HG03575 (cell line): ENCODE data around the gene SENP8.

ENCODE experiments used
- ATAC-seq: cut with Tn5 transposase; IDR thresholded peaks from one replicate; pipeline ENCODE4 v1.9.1; 2021; ENCODE audit not compliant: unreplicated experiment, insufficient number of reproducible peaks, low FRiP score; ENCODE audit errors: extremely low read depth

Gene SENP8

DNA sequence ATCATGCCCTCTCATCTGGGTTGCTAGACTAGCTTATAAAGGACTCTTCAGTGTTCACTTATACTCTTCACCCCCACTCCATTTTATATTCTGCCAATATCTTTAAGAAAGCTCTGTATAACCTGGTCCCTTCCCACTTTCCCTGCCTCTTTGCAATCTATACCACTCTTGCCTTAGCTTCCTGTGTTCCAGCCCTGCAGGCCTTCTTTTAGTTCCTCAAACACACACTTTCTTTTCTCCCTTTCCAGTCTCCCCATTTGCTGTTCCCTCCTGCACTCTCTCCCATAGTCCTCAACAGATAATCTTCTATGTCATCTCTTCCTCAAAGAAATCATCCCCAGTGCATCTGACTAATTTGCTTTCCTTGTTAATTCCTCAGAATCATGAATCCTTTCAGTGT, 28.7 kb downstream of the SENP8 start:
- no peak for ATAC-seq

DNA sequence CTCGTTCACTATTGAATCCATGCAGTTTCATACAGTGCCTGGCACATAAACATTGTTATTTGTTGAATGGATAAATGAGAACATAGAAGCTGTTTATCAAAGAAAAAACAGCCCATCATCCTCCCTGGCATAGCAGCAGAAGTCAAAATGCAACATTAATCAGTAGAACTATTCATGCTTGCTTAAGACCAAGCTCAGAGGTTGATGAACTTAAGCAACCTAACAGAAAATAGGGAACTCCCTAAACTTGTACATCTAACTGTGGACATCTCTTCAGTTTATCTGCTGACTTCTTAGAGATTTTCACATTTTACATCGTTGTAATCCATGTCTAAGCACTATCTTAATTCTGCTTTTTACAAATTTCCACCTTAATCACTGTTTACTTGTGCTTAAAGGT, 29.2 kb downstream of the SENP8 start:
- ATAC-seq: no peak

DNA sequence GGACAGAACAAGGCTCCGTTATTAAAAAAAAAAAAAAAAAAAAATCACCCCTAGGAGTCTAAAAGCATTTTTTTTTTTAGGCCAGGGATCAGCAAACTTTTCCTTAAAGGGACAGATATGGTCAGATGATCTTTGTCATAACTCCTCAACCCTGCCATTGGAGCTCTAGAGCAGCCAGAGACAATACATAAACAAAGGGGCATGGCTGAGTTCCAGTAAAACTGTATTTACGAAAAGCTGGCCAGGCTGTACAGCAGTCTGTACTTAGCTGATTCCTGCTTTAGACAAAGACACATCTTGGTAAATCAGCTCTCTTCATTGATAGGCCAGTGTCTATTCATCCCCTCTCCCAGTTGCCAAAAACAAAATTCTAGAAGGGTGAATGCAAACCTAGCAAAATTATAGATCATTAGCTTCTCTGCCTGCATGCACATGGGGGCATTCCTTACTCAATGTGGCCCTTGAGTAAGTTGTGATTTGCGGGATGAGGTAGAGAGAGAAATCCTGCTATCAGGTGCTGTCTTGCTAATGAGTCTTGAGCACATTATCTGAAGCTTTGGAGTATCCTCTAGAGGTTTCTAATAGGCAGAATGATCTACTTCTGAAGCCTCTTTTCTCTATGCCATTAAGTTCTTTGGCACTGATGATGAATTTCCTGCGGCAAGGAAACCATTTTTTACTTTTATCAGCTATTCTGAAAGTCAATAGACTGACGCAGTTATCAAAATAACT, 35.2 kb downstream of the SENP8 start:
- ATAC-seq: no peak

DNA sequence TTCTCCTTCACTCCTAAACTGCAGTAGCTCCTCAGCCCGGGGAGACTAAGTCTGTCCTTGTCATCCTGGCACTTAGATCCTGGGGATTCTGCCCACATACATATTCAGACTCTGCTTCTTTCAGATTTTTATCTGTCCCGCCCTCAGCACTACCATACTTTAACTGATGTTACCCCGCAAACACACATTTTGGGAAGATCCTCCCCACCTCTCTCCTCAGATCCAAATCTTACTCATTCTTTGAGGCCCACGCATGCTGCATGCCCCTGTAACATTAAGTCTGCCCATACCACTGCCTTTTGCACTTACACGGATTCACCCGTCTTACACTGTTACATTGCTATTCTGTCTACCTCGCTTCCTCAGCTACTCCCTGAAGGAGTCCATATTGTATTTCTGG, 36.1 kb downstream of the SENP8 start:
- no peak for ATAC-seq

DNA sequence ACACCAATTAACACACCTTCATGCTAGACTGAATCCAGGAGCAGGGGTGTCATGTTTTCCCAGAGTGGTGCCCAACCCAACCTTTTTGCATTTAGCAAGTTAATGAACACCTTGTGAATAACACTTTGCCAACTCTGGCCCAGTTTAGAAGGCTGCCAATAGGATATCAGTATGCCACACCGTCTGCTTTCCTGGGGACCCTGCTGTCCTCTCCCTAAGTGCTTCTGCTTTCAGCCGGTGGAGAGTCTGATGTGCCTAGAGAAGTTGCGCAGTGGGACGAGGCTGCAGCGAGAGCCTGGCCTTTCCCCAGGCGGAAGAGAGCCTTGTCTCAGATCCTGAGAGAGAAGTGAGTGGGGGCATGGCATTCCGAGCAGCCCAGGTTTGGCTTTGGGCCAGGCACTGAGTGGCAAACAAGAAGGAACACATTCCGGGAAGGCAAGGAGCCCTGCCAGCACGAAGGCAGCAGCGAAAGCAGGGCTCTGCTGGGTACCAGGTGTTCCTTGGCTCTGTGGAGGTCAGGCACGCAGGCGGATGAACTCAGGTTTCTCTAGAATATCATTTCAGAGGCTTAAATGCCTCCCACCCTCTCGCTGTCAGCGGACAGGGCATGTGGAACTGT, 36.9 kb downstream of the SENP8 start:
- no peak for ATAC-seq

DNA sequence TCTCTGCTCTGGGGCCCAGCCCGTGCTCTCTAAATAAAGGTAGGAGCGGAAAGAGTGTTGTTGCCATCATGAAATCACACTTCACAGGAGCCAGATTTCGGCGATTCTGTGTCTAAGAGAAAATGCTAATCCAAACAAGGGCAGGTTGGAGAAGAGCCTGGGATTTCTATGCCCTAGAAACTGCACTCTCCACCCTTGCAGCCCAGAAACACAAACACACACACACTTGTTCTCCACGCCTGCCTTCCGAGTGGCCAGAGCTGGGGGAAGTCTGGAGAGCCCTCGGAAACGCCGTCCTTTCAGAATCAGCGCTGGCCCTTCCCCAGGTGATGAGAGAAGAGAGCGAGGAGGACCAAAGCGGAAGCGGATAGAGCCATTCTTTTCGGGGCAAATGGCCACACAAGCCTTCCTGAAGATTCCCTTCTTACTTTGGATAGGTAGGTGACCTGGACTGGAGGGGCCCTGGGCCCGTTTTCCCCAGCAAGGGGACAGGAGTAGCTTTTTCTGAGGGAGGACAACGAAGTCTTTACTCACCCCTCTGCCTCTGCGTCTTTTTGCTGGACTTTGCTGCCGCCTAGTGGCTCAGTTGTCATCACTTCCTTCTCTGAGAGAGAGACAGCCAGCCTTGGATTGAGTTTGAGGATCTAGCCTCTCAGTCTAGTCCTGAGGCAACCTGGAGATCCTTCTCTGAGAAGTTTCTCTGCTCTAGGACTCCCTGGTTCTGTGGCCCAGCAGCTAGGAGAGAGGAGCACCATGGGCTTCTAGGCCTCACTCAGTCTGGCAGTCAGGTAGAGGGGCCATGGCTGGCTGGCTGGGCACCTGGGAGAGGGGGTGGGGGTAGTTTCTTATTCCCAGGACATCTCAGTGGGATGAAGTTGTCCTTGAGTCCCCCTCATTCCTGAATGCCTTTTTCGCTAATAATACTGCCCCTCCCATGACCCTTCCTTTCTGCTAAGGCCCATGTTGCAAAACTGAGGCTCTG, 37.7 kb downstream of the SENP8 start:
- ATAC-seq: no peak

DNA sequence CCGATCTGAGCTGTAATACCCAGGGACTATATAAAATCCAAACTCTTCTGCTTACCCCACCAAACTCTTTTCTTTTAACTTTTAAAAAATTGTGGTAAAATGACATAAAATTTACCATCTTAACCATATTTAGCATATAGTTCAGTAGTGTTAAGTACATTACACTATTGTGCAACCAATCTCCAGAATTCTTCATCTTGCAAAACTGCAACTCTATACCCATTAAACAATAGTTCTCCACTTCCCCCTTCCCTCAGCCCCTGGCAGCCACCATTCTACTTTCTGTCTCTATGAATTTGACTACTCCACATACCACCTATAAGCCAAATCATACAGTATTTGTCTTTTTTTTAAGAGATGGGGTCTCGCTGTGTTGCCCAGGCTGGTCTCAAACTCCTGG, 38.7 kb downstream of the SENP8 start:
- ATAC-seq: no peak

DNA sequence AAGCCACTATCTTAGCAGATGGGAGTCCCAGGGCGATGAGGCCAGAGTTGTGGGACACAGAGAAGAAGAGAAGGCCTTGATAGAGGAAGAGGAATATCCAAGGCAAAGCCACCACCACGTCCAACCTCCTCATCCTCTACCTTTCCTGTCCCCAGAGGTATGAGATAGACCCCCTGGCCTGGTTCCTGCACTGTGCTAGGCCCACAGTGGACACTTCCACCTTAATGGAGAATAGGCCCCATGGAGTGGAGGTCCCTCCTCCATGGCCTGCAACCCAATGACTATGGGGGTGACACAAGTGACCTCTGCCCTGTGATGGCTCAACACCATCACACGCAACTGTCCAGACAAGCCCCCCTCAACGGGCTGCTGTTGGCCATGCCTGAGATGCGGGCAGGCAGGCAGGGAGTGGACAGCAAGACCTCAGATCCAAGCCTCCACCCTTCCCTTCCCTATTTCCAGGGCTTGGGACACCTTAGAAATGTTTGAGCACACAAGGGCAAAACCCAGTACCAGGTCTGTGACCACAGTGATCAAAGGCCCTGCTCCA, 42.6 kb downstream of the SENP8 start:
- ATAC-seq: no peak

DNA sequence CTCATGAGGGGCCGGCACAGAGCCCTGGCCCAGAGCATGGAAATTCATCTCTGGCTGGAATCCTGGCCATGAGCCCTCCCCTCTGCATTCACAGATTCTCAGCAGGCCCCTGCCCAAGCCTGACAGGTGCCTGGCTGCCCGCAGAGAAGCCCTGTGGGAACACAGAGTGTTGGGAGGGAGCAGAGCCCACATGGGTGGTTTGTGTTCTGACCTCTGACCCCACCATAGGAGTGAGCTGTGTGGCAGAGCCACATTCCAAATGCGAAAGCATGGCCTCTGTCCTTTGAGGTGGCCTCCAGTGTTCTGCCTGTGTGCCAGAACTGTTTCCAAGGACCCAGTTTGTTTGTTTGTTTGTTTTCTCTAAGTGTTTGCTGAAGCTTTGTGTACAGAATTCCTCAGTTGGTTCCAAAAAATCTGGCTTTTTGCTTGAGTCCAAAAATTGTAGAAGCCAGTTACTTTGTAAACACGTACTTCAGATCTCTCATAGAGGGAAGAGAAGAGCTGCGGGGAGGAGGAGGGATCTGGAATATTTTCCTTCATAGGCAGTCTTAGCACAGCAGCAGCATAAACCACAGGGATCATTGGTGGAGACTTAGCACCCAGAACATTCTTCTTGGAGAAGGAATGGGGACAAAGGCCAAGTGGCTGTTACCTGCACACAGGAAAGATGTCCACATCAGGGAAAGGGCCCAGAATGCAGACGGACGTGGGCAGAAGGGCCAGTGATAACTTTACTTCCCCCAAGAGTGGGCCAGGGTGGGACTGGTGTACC, 43.3 kb downstream of the SENP8 start:
- ATAC-seq: no peak

DNA sequence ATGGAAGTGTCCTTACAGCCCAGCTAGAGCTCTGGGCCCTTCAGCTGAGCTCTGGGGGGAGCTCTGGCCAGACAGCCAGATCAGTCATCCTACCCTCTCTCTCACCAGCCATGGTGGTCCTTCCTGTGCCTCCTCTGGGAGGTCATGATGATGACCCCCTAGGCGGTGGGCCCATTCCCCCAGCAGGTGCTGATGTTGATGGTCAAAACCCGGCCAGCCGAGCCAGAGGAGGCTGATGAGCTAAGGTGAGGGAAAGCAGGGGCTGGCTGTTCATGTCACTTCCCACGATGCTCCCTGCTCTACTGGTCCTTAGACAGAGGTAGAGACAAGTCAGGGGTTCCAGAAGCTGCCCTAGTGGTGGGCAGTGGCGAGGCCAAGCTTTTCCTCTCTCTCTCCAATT, 44.4 kb downstream of the SENP8 start:
- no peak for ATAC-seq

DNA sequence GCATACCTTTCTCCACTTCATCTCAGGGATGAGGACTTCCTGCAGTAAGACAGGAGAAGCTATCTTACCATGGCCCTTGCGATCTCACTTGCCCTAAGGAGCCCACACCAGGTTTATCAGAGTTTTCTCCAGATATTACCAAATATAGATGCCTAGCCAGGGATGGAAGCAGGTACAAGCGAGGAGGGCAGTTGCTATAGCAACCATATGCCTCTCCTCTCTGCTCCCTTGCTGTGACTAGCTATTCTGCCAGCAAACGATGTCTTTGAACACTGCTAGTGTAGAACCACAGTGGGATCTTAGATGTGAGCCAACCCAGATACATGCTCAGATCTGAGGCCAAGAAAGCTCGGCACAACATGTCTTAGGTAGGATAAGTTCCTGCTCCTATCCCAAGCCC, 45.5 kb downstream of the SENP8 start:
- ATAC-seq: no peak

DNA sequence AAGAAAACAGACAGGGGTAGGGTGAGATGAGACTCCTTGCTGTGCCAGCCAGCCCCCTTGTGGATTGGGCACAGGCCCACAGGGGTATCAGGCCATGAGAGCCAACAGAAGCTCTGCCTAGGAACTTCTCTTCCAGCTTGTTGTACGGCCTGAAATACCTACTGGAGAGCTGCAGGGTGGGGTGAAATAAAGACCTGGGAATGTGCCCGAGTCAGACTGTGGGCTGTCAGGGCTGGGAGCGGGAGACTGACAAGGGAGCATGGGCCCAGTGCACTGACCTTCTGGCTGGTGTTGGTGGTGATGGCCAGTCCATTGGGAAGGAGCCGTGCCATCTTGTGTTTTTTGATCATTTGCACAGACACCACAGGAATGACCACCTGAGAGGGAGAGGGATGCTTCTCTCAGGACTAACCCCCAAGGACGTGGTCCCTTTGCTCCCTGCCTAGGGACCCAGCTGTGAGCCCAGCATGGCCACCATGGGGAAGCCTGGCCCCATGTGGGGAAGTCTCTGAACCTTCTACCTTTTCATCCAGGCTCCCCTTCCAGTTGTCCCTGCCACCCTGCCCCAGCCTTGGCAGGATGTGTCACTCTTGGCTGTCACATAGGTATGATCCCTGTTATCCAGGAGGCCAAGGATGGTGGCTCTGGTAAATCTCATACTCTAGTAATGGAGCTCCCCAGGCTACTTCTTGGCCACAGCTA, 48.7 kb downstream of the SENP8 start:
- no peak for ATAC-seq

DNA sequence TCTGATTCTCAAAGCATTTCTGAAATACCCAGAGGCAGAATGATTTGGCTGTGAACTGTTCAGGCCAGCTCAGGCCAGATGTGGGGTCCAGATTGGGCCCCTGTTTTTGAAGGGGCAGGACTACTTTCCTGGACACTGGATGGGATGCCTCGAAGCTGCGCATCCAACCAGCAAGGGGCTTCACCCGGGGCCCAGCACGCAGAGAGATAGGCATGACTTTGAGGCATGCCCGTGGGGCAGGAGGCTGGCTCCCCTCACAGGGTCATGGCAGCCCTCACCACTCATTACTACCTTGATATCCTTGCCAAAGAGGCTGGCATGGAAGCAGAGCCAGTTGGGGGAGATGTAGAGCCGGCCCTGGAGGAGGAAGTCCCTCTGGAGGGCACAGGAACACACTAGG, 49.2 kb downstream of the SENP8 start:
- ATAC-seq: no peak

DNA sequence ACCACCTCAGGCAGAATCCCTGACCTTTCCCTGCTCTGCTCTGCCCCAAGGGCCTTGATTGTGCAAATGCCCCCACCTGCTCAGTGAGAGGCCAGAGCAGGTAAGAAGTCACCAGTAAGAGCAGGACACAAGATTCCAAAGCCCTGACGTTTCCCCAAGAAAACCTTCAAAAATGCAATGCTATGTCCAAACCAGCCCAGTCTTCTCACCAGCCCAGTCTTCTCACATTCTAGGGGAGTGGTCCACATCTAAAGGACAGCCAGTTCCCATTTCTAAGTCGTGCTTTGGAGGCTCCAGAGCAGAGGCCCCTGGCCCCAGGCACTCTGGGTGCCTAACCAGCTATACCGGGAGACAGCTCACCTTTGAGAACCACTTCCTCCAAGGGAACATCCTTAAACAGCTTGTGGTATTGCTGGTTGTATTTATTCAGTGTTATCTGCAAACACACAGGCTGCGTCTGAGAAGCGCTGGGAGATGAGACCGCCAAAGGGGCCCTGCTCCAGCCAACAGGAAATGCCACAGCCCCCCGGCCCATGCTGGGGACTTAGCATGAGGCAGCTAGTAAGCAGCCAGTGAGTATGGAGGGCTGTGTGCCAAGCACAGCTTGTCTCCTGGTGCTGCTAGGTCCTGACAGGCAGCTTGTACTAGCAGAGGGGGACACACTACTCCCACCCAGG, 50.1 kb downstream of the SENP8 start:
- no peak for ATAC-seq

DNA sequence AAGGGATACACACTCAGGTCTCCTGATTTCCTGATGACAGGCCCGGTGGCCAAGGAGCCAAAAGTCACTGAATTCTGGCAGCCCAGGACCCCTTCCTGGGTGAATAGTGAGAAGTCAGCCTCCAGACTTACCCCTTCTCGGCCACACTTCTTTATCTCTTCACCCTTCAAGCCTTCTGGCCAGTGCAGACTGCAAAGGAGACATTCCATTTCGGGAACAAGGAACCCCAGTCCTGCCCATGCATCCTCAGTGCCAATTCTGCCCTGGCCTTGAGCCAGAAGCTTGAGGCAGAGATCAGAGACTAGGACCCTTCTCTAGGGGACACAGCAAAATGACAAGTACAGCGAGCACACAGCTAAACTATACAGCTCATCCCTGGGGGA, 50.6 kb downstream of the SENP8 start:
- ATAC-seq: no peak

DNA sequence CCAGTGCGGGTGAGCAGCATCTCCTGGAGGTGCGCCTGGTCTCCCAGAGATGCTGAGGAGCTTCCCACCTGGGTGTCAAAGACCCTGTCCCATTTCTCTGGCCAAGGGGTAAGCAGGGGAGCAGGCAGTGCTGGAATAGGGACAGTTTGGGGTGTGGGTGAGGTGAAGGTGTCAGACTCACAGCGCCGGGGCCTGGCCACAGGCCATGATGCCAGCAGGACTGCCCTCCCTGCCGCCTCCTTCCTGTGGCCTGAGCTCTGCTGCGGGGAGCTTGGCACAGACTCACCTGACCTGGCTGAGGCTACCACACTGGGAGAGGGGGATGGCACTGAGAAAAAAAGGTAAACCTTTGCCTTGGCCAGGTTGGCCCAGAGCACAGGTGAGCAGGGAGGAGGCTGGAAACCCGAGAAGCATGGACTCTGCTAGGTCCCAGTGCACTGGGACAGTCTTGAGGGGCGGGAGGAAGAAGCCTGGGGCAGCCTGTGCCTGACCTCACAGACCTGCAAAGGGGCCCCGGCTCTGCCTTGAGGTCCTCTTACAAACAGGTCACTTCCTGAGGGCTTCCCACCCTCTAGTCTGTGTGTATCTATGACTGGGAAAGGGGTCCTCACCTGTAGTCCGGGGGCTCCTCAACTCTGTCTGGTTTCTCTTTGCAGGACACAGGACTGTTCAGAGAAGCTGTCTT, 51.2 kb downstream of the SENP8 start:
- no peak for ATAC-seq

DNA sequence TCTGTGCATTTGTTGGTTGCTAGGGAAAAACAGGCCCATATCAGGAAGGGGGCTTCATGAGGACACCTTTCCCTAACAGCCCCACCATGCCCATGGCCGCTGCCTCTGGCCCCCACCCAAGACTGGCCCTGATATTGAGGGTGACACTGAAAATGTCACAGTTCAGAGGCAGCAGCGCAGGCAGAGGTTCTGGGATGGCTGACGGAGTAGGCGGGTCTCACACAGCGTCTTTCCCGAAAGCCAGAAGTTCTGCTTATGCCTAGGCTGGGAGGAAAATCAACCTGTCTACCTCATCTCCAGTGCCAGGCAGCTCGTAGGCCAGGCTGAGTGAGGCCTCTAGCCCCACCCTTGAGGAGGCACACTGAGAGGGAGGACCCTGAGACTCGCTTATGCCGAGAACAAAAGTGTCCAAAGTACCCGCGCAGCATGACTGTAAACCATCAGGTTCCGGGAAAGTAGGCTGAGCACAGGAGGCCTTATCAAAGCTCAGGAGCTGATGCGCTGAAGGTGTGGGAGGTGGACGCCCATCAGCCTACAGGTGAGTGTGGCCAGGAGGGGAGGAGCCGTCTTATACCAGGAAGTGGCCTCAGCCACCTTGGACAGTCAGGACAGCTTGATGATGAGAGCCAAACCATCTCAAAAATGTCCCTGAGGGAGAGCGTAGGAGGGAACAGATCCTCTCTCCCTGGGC, 51.9 kb downstream of the SENP8 start:
- no peak for ATAC-seq
